Measurements from ENCODE around the gene NPHP4.

The NPHP4 gene

DNA sequence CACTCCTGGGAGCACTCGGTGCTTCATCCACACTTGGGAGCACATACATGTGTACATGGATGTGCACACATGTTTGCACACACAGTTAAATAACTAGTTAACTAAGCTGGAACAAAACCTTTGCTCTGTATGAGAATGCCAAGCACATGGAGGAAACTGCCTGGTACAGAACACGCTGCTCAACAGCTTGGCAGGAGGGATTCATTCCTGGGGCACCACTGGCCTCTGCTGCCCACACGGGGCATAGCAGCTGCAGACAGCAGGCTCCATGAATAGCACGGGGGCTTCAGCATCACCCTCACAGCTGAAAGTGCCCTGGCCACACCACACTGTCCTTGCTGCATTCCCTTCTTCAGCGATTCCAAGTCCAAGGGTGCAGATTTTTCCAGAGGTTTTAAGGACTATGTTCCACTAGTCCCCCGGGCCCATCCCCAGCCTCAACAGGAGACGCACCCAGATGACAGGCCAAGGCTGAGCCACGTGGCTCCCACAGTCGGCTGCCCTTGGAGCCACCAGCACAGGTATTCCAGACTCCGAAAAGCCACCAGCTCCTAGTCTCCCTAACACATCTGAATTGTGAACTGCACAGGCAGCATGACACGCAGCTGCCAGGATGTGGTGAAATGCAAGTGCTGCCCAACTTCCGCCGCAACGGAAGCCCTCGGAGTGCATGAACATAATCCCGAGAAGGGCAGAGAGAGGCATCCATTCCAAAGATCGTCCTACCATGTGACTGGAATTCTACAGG, 16.9 kb downstream of the NPHP4 start:
- TF ChIP-seq, protein P1, sequence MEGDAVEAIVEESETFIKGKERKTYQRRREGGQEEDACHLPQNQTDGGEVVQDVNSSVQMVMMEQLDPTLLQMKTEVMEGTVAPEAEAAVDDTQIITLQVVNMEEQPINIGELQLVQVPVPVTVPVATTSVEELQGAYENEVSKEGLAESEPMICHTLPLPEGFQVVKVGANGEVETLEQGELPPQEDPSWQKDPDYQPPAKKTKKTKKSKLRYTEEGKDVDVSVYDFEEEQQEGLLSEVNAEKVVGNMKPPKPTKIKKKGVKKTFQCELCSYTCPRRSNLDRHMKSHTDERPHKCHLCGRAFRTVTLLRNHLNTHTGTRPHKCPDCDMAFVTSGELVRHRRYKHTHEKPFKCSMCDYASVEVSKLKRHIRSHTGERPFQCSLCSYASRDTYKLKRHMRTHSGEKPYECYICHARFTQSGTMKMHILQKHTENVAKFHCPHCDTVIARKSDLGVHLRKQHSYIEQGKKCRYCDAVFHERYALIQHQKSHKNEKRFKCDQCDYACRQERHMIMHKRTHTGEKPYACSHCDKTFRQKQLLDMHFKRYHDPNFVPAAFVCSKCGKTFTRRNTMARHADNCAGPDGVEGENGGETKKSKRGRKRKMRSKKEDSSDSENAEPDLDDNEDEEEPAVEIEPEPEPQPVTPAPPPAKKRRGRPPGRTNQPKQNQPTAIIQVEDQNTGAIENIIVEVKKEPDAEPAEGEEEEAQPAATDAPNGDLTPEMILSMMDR (IDR thresholded peaks at IDR 0.05; ENCODE audit: borderline replicate concordance, insufficient read depth, low read depth, low read length), result peak; percentile 82
- H3K4me3 ChIP-seq (ENCODE audit: low read depth, low read length), result no peak overlapping the region

DNA sequence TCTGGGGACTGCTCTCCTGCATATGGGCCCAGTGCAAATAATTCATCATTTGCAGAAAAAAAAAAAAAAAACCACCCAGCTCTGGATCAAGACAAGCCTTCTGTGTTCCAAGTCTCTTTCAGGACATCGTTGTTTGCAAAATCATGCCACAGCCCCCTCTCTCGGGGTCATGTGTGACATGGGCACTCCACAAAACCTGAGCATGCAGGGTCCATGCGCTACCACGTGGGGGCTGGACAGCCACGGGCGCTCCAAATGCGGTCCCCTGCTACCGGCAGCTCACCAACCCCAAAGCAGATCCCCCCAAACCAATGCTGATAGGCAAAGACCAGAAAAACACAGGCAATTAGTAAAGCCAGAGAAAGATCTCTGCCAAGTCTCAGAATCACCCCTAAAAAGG, 17.6 kb downstream of the NPHP4 start:
- TF ChIP-seq, protein P1 (IDR thresholded peaks at IDR 0.05; ENCODE audit: borderline replicate concordance, insufficient read depth, low read depth, low read length), result no peak
- no peak overlapping the region for H3K4me3 ChIP-seq (ENCODE audit: low read depth, low read length)

DNA sequence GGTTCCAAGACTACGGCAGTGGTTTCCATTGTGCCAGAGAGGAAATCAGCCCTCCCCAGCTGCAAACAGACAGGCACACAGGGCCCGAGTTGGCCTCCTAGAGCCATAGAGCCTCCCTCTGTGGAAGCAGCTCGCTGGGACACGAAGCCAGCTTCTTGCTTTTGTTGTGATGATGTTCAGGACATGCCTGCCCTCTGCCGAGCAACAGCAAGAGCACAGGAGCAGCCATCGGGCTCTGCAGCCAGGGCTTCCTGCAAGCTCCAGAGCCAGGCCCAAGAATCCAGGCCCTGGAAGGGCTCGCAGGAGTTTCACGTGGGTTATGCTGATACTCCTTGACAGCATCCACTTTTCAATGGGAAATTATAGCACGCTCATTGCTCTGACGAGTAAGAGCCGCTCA, 18.5 kb downstream of the NPHP4 start:
- TF ChIP-seq, protein P1 (IDR thresholded peaks at IDR 0.05; ENCODE audit: borderline replicate concordance, insufficient read depth, low read depth, low read length), result no peak
- H3K4me3 ChIP-seq (ENCODE audit: low read depth, low read length), result no peak overlapping the region

DNA sequence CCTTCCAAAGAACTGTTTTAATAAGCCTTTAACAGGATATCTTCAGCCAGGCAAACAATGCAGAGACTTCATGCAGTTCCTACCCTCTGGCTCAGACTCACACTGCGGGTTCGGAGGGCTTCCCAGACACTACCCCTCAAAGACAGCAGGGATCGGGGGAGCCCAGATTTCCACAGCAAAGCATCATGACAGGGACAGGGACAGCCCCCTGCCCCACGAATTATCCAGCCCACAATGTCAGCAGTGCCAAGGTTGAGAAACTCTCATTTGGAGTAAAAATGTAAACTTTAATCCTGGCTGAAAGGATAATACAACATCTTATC, 20.1 kb downstream of the NPHP4 start:
- no peak overlapping the region for H3K4me3 ChIP-seq (ENCODE audit: low read depth, low read length)
- TF ChIP-seq, protein P1 (IDR thresholded peaks at IDR 0.05; ENCODE audit: borderline replicate concordance, insufficient read depth, low read depth, low read length), result no peak

DNA sequence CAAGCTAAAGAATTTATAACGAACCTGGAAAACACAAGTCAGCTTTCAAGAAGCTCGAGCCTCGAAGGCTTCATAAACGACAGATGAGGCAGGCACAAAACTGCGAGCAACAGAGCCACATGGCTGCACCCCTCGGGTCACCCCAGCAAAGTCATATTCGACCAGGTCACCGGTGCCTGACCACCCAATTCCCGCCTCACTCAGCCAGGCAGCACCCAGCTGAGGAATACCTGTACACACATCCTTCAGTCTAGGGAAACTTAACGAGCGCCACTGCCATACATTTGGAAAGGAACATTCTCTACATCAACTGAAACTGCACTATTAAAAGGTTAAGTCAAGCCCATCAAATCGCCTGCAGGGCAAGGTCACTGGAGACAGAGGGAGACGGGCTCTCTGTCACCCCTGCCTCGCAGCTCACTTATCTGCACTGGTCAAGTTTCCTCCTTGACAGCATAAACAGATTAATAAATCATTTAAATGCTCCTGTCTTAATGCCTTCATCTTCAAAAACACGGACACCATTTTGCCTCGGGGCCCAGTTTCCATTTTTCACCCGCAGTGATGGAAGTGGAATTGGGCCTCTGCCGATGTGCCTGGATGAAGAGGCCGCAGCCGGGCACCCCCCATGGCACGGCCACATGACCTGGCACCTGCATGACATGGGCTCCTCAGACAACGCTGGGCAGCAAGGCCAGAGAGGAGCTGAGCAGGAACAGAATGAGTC, 20.6 kb downstream of the NPHP4 start:
- no peak overlapping the region for H3K4me3 ChIP-seq (ENCODE audit: low read depth, low read length)
- TF ChIP-seq, protein P1 (IDR thresholded peaks at IDR 0.05; ENCODE audit: borderline replicate concordance, insufficient read depth, low read depth, low read length), result no peak

DNA sequence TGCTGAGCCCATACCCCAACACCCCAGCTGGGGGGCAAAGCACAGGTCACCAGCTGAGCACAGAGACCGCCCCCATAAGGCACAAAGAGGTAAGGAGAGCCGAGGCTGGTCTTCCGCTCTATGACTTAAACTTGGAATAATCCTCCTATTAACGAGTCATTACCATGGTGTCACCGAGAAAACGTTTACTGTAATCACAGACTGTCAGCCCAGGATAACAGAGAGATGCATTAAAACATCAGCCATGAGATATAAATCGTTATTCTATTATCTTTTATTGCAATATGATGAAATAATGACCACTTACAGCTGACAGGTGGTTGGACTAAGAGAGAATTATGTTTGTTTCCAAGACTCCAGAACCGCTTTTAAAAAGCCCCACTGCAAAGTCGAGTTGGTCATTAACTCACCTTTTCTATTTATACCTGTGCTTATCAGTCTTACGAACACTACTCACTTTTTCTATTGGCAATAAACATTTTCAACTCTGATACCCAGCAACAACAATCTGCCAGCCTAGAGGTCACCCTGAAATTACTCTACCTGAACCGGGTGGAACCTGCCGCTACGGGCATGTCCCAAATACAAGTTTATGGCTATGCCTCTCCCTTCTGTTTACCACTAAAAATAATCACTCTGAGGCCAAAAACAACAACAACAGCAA, 21.5 kb downstream of the NPHP4 start:
- H3K4me3 ChIP-seq (ENCODE audit: low read depth, low read length), result no peak overlapping the region
- TF ChIP-seq, protein P1 (IDR thresholded peaks at IDR 0.05; ENCODE audit: borderline replicate concordance, insufficient read depth, low read depth, low read length), result no peak

Data from GM12875 (cell line).